Activated naive CD4-positive, alpha-beta T cell treated with Interleukin-2 at 50 U/mL for 16 hours (primary cell): ENCODE measurements around the gene KRTAP1-1.
"Not testable (repeated sequence)": the region's sequence is repeated elsewhere in the genome, so short reads cannot be mapped to it uniquely, and the experiment has no call there.

Experiments
- DNase-seq: peaks from one replicate; pipeline ENCODE4 v3.0.0-alpha.2; 2020

The KRTAP1-1 gene

GRCh38 chr17:41009936-41010335 lies 31.3 kb downstream of the KRTAP1-1 start:
- no peak for DNase-seq

GRCh38 chr17:41009301-41009760 lies 31.9 kb downstream of the KRTAP1-1 start:
- DNase-seq: no peak

DNA sequence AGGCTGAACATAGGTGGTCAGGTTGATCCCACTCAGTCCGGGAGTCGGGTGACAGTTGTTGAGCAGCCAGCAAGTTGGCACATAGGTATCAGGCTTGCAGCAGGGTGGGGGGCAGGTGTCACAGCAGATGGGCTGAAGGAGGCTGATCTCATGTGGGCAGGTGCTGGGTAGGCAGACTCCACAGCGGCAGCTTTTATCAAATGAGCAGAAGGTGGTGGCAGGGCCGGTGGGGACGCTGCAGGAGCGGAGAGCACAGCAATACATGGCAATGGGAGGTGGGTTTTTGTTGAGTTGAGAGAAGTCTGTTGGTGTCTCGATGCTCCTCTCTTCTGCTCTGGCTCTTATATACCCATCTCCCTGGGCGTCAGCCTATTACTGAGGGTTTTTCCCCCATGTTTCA lies 32.4 kb downstream of the KRTAP1-1 start, which contains the start of gene KRTAP3-1:
Gene KRTAP3-1 (minus strand): TSS at position 318 of the 400 bp plus-strand sequence. CDS start 54 bp downstream, at position 264.
- no peak for DNase-seq

GRCh38 chr17:41004397-41004796 lies 36.9 kb downstream of the KRTAP1-1 start:
- no peak for DNase-seq

- no peak for DNase-seq
These were observed 37.3 kb downstream of the KRTAP1-1 start for GRCh38 chr17:41003926-41004325.

GRCh38 chr17:41002814-41003213 lies 38.4 kb downstream of the KRTAP1-1 start:
- DNase-seq: no peak

- no peak for DNase-seq
These were observed 39.5 kb downstream of the KRTAP1-1 start for GRCh38 chr17:41001795-41002194.

DNA sequence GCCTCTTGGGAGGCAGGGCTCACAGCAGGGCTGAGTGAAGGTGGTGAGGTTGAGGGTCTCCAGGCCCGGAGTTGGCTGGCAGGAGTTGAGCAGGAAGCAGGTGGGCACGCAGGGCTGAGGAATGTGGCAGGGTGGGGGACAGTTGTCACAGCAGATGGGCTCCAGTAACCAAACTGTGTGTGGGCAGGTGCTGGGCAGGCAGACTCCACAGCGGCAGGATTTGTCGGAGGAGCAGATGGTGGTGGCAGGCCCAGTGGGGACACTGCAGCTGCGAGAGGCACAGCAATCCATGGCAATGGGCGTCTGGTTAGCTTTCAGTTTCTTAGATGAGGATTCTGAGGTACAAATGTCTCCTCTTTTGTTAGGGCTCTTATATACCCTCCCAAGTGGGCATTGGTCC lies 41.7 kb downstream of the KRTAP1-1 start, which contains the start of gene KRTAP3-2:
Gene KRTAP3-2 (minus strand): TSS at position 344 of the 400 bp plus-strand sequence. CDS start 53 bp downstream, at position 291.
- not testable (repeated sequence) for DNase-seq

- no peak for DNase-seq
These were observed 43.9 kb downstream of the KRTAP1-1 start for GRCh38 chr17:40997361-40997760.

GRCh38 chr17:40996829-40997228 lies 44.4 kb downstream of the KRTAP1-1 start:
- no peak for DNase-seq

DNA sequence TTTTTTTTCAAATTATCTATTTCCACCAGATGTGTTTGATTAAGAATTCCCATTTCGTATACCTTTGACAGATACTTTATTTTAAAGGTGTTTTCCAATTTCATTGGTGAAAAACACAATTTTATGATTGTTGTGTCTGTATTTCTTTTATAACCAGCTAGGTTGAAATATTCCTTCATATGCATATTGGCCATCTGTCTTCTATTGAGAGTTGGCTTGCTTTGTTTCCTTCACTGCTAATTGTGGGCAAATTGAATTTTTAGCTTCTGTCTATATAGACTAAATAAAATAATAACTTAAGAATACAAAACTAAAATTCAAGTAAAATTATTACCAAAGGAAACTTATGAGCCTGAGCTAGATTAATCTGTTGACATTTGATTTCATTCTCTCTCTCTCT lies 46.1 kb downstream of the KRTAP1-1 start:
- DNase-seq: no peak

DNA sequence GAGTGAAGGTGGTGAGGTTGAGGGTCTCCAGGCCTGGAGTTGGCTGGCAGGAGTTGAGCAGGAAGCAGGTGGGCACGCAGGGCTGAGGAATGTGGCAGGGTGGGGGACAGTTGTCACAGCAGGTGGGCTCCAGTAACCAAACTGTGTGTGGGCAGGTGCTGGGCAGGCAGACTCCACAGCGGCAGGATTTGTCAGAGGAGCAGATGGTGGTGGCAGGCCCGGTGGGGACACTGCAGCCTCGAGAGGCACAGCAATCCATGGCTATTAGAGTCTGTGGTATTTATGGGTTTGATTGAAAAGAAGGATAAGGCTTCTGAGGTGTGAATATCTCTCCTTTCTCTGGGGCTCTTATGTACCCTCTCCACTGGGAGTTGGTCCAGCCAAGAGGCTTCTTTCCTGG lies 47.4 kb downstream of the KRTAP1-1 start, which contains the start of gene KRTAP3-3:
Gene KRTAP3-3 (minus strand): TSS at position 326 of the 400 bp plus-strand sequence. CDS start 67 bp downstream, at position 259.
- DNase-seq: no peak

DNA sequence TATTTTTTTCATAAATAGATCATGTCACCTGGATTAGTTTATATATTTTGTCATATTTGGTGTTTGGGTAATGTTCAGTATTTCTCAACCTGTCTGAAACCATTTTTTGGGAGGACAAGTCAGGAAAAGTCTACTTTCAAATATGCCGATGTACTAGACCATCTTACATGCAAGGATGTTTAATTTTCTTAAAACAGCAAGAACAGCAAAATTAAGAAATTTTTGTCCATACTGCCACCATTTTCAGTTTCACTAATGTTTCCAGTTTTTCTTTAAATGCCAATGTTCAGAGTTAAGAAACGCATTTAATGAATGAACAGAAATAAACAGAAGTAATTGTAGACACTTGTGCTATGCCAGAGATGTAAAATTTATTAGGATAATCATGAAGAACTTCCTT lies 48.2 kb downstream of the KRTAP1-1 start:
- no peak for DNase-seq

GRCh38 chr17:40992666-40993065 lies 48.6 kb downstream of the KRTAP1-1 start:
- no peak for DNase-seq
